ENCODE measurements around the gene GARS1.

The GARS1 gene

DNA sequence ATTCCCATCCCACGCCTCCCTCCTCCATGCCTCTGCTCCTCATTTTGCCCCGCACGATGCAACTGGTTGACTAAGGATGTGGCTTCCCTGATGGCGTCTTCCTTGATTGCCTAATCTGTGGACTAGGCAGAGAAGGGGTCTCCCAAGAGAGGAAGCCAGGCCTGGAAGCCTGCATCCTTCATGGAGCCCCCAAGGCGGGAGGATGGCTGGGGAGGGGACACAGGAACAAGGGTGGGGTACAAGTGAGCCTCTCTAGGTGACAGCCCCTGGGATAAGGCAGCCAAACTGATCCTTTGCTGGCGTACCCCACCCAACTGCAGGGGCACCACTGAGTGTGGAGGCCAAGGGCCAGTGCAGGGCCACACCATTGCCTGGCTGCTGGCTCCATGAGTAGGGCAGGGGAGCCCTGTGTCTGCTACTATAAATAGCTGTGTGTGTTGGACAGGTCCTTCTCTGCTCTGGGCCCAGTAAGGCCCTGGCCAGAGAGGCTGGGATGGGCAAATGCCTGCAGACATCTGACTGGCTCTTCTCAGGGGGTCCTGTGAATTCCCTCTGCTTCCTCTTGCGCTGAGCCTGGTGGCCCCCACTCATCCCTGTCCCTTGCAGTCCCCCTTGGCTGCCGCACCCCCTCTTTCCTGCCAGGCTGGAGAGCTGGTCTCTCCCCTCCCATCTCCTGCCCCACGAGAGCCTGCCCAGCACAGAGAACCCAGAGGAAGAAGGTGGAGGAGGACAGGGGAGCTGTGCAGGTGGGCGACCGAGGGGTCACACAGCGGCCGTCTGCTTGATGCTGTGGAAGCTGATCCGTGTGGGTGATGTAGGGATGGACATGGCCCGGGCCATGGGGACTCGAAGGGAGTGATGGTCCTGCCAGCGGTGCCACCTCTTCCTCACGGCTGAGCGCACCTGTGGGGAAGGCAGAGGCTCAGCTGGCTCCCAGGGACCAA, 58.3 kb downstream of the GARS1 start:
- DNase-seq (ENCODE audit: low read depth): no peak
- TF ChIP-seq, protein P1, sequence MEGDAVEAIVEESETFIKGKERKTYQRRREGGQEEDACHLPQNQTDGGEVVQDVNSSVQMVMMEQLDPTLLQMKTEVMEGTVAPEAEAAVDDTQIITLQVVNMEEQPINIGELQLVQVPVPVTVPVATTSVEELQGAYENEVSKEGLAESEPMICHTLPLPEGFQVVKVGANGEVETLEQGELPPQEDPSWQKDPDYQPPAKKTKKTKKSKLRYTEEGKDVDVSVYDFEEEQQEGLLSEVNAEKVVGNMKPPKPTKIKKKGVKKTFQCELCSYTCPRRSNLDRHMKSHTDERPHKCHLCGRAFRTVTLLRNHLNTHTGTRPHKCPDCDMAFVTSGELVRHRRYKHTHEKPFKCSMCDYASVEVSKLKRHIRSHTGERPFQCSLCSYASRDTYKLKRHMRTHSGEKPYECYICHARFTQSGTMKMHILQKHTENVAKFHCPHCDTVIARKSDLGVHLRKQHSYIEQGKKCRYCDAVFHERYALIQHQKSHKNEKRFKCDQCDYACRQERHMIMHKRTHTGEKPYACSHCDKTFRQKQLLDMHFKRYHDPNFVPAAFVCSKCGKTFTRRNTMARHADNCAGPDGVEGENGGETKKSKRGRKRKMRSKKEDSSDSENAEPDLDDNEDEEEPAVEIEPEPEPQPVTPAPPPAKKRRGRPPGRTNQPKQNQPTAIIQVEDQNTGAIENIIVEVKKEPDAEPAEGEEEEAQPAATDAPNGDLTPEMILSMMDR (IDR thresholded peaks at IDR 0.05; ENCODE audit: insufficient read depth, low read depth, low read length, missing control alignments): no peak
- H3K4me3 ChIP-seq (ENCODE audit: low read length): no peak overlapping the region

DNA sequence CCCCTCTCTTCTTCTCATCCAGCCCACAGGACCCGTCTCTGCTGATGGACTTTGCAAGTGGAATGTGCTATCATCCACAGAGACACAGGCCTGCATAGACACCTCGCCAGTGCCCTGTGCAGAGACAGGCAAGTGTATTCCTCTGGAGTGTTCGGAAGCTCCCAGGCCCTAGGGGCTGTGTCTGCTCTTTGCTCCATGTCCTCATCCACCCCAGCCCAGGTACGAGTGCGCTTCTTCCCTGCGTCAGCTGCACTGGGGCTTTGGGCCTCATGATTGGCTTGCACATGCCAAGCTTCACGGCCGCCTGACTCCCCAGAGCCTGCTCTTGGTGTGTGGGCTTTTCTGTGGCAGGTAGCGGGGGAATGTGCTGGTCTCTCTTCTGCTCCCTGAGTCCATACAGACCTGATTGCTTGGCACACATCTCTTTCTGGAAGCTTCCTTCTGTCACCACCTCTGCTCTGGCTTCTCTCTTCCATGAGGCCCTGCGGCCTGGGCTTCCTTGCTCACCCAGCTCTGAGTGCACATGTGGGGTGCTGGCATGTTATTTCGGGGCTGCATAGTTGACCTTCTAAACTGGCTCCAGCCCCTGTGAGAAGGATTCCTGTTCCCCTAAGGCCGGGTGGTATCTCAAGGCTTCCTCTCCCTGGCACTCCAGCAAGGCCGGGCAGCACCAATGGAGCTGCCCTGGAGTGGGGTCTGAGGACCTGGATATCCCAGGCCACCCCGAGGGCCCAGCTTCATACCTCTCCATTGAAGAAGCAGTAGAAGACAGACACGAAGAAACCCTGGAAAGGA, 59.8 kb downstream of the GARS1 start:
- no peak overlapping the region for H3K4me3 ChIP-seq (ENCODE audit: low read length)
- no peak for DNase-seq (ENCODE audit: low read depth)
- TF ChIP-seq, protein P1 (IDR thresholded peaks at IDR 0.05; ENCODE audit: insufficient read depth, low read depth, low read length, missing control alignments): no peak

DNA sequence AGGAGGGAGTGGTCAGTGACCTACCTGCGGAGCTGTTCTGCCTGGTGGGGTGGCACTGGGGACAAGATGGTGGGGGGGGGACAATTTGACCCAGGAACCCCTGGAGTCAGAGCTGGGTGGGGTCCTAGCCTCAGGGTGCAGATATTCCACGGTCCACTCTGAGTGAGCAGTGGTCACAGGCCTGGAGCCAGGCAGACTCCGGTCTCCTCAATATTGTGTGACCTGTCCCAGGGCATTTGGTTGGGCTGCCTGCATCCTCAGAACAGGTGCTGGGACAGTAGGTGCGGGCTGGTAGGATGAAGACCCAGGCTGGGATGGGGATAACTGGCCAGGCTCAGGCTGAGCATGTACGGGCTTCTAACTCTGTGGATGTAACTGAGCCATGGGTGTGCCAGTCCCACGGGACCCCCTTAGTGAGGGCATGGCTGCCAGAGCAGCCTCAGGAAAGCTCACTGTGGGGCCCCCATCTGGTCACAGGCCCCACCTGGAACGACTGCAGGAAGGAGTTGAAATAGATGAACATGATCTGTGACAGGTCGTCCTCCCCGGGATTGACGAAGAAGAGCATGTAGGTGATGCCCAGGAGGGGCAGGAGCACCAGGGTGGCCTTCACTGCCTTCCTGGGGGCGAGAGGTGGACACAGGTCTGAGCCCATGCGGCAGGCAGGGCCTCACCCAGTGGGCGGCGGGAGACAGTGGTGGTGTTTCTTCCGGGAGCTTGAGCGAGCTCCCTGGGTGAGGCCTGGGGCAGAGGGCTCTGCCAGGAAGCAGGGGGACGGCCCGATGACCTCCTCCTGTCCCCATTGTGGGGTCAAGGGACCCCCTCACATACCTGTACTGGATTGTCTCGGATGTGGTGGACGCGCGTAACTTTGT, 60.7 kb downstream of the GARS1 start:
- TF ChIP-seq, protein P1 (IDR thresholded peaks at IDR 0.05; ENCODE audit: insufficient read depth, low read depth, low read length, missing control alignments): no peak
- no peak for DNase-seq (ENCODE audit: low read depth)
- no peak overlapping the region for H3K4me3 ChIP-seq (ENCODE audit: low read length)

DNA sequence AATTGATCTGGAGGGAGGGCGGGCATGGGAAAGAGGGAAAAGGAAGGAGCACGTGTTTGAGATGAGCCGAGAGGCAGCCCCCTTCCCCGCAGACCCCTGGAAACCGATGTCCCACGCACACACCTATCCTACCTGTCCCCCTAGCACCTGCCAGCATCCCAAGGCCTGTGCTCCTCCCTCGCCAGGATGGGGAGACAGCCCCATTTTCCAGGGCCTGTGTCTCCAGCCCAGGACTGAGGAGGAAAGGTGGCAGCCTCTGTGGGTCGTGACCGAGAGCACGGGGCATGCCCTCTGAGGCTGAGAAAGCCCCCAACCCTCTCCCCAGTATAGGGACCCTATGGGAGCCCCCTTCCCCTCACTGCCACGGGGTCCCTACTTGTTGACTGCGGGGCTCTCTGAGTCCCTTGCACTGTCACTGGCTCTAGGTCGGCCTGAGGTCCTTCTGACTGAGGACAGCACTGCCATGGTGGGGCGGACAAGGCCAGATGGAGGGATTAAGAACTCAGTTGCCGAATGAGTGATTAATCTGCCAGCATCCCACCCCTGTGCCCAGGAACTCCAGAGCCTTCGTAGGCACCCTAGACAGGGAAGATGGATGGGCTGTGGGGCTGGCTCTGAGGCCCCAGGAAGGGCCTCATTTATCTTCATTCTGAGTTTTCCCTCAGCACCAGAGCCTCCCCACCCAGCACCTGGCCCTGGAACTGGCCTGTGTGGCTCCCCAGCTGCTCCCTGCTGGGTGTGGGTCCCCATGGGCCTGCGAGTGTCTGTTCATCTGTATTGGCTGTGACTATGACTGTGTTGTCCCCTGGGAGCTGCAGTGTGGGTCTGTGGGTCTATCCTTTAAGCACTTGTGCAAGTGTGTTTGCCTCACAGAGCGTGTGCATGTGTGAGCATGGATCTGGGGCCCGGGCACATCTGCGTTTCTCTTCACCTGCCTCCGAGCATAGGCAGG, 61.6 kb downstream of the GARS1 start:
- no peak for DNase-seq (ENCODE audit: low read depth)
- TF ChIP-seq, protein P1 (IDR thresholded peaks at IDR 0.05; ENCODE audit: insufficient read depth, low read depth, low read length, missing control alignments): no peak
- no peak overlapping the region for H3K4me3 ChIP-seq (ENCODE audit: low read length)

DNA sequence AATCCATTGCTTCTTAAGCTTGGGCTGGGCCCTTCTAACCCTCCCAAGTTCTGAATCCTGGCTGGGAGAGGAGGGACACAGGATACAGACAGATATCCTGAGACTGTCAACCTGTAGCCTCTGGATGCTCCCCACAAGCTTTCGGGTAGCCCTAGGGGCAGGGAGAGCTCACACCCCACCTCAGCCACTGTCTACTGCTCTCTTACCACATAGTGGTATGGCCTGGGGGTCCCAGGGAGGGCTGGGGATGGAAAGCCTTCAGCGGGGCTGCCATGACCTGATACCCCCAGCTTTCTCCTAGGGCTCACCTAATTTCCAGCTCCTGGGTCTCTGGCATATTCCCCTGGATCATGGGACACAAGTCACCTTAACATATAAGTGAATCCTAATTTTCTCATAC, 62.5 kb downstream of the GARS1 start:
- TF ChIP-seq, protein P1 (IDR thresholded peaks at IDR 0.05; ENCODE audit: insufficient read depth, low read depth, low read length, missing control alignments): no peak

More for the DNA sequence above, 62.5 kb downstream of the GARS1 start:
- DNase-seq (ENCODE audit: low read depth): no peak
- no peak overlapping the region for H3K4me3 ChIP-seq (ENCODE audit: low read length)
